Panc1 (cell line): ENCODE data around the gene DNAAF9.

Experiments used
- CTCF ChIP-seq: fragments of 450-650 bp; IDR thresholded peaks from 2 replicates; pipeline ENCODE4 v1.5.1; 2017; ENCODE audit warnings: mild to moderate bottlenecking
- POLR2AphosphoS5 ChIP-seq: IDR thresholded peaks from 2 replicates; pipeline ENCODE4 v1.6.1; 2012; ENCODE audit warnings: mild to moderate bottlenecking, low read depth, low read length, moderate library complexity
- TCF7L2 ChIP-seq: IDR thresholded peaks from 2 replicates; pipeline ENCODE4 v1.6.1; 2011; ENCODE audit warnings: mild to moderate bottlenecking, low read depth, low read length, inconsistent platforms

DNA sequence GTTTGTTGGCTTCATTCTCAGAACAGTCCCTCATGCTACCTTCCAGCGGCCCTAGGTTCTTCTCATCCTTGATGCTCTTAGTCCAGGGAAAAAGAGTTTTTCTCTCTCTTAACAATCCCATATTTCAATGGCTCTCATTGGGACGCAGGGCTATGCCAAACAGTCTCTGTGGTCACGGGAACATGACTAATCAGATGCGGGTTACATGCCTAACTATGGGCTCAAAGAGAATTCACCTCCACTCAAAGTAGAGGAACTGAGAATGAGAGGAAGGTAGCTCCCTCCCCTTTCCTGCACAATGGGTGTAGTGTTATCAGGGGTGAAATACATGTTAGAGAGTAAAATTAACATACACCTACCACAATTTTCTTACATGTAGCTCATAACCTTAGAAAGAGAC is 45.2 kb upstream of the DNAAF9 start:
- TF ChIP-seq CTCF = no peak
- TF ChIP-seq POLR2AphosphoS5 = no peak
- no peak for TF ChIP-seq TCF7L2
